Activated B cell treated with CpG ODN at 0.5 μM for 24 hours (primary cell): ENCODE results near the gene HRH4. TPM values are rescaled to one million over a fixed set of nuclear protein-coding genes. Genes with fewer than 3 reads are reported as not detected.

Experiments used
- ATAC-seq: fragments of 200-7000 bp; cut with Tn5 transposase; one replicate; pipeline ENCODE4 v1.10.0; 2021; ENCODE audit warnings: low read depth, mild to moderate bottlenecking, moderate library complexity
- CTCF ChIA-PET: fragments of 350-600 bp; sonication (Branson Sonifier 250); formaldehyde crosslinking; loops from one replicate; lab custom pipeline; 2021; ENCODE audit warnings: antibody characterized with exemption; lab: Charles Lee
- POLR2A ChIA-PET: fragments of 350-600 bp; sonication (Branson Sonifier 250); formaldehyde crosslinking; loops from one replicate; lab custom pipeline; 2021; ENCODE audit warnings: antibody characterized with exemption; lab: Charles Lee
- DNase-seq: peaks from one replicate; pipeline ENCODE4 v3.0.0; 2022
- H3K27ac Mint-ChIP-seq: one replicate; pipeline ENCODE4 v1.8.0; 2020; ENCODE audit warnings: mixed read lengths
- H3K27me3 Mint-ChIP-seq: one replicate; pipeline ENCODE4 v1.8.0; 2021; ENCODE audit warnings: mixed read lengths
- H3K36me3 Mint-ChIP-seq: one replicate; pipeline ENCODE4 v1.8.0; 2021; ENCODE audit warnings: low read depth, mixed read lengths
- H3K4me1 Mint-ChIP-seq: one replicate; pipeline ENCODE4 v1.8.0; 2021; ENCODE audit warnings: mixed read lengths
- H3K4me3 Mint-ChIP-seq: one replicate; pipeline ENCODE4 v1.8.0; 2020; ENCODE audit warnings: mild to moderate bottlenecking, mixed read lengths
- H3K9me3 Mint-ChIP-seq: one replicate; pipeline ENCODE4 v1.8.0; 2020; ENCODE audit warnings: mixed read lengths
- CTCF ChIP-seq: fragments of 200-600 bp; IDR thresholded peaks from one replicate; pipeline ENCODE4 v1.8.0; 2022; ENCODE audit warnings: antibody characterized with exemption, mild to moderate bottlenecking
- intact Hi-C: fragments of 100-400 bp; cut with micrococcal nuclease; formaldehyde crosslinking; loops from one replicate; pipeline ENCODE4 v1.15.1; 2024
- total RNA-seq: library from RNA; stranded (reverse); gene quantifications from 2 replicates; pipeline ENCODE4 v1.2.3, GENCODE V29; 2022

Gene HRH4
- total RNA-seq, 1 donor from 2014 or later, result not detected

GRCh38 chr18:24461996-24462395 is 1.6 kb downstream of the HRH4 start:
- TF ChIP-seq CTCF, result no peak
- CTCF ChIA-PET, result no interaction called here
- Mint-ChIP-seq H3K36me3 (no peaks in the 10 kb centered on the region), H3K27ac (no peak overlapping the region), H3K27me3 (peaks cover 5% of the 10 kb centered on the region), H3K9me3 (no peaks in the 10 kb centered on the region), H3K4me3 (no peak overlapping the region), H3K4me1 (no peaks in the 10 kb centered on the region)
- ATAC-seq, result no peak
- no peak for DNase-seq
- POLR2A ChIA-PET, result no interaction called here
- intact Hi-C loops, result no loop called here

GRCh38 chr18:24462838-24463775 is 2.7 kb downstream of the HRH4 start:
- DNase-seq, result no peak
- no peaks in the 10 kb centered on the region for H3K36me3 Mint-ChIP-seq
- H3K4me1 Mint-ChIP-seq, result no peaks in the 10 kb centered on the region
- H3K27me3 Mint-ChIP-seq, result peaks cover 7% of the 10 kb centered on the region
- POLR2A ChIA-PET, result no interaction called here
- H3K9me3 Mint-ChIP-seq, result no peaks in the 10 kb centered on the region
- H3K4me3 Mint-ChIP-seq, result no peak overlapping the region
- no peak overlapping the region for H3K27ac Mint-ChIP-seq
- no peak for ATAC-seq
- intact Hi-C loops, result no loop called here
- CTCF ChIA-PET, result no interaction called here
- TF ChIP-seq CTCF, result no peak

GRCh38 chr18:24465486-24465885 is 5.0 kb downstream of the HRH4 start:
- Mint-ChIP-seq H3K36me3 (no peaks in the 10 kb centered on the region), H3K27me3 (peaks cover 7% of the 10 kb centered on the region), H3K4me1 (no peaks in the 10 kb centered on the region), H3K27ac (no peak overlapping the region), H3K4me3 (no peak overlapping the region), H3K9me3 (no peaks in the 10 kb centered on the region)
- intact Hi-C loops, result no loop called here
- ATAC-seq (no peak), DNase-seq (no peak)
- ChIA-PET POLR2A (no interaction called here), CTCF (no interaction called here)
- TF ChIP-seq CTCF, result no peak

- ATAC-seq, result no peak
These were observed 6.3 kb downstream of the HRH4 start for GRCh38 chr18:24466771-24467170.

More at GRCh38 chr18:24466771-24467170, 6.3 kb downstream of the HRH4 start:
- intact Hi-C loops, result no loop called here
- no peak overlapping the region for H3K27ac Mint-ChIP-seq
- no peak overlapping the region for H3K4me3 Mint-ChIP-seq
- no peaks in the 10 kb centered on the region for H3K4me1 Mint-ChIP-seq
- no peak for TF ChIP-seq CTCF
- H3K27me3 Mint-ChIP-seq, result peaks cover 7% of the 10 kb centered on the region
- ChIA-PET POLR2A (no interaction called here), CTCF (no interaction called here)
- H3K36me3 Mint-ChIP-seq, result no peaks in the 10 kb centered on the region
- DNase-seq, result no peak
- H3K9me3 Mint-ChIP-seq, result no peaks in the 10 kb centered on the region
